GM20000 (cell line): Measurements from ENCODE around the gene ARHGAP44.

Source experiments
- DNase-seq: peaks from one replicate; pipeline ENCODE4 v3.0.0; 2012; ENCODE audit warnings: low spot score
- TF ChIP-seq, protein P1 (sequence below): IDR thresholded peaks from 2 replicates; pipeline ENCODE4 v1.5.1; 2012; ENCODE audit warnings: mild to moderate bottlenecking, control low read depth; ENCODE audit errors: extremely low read depth, missing control alignments

ARHGAP44 gene

DNA sequence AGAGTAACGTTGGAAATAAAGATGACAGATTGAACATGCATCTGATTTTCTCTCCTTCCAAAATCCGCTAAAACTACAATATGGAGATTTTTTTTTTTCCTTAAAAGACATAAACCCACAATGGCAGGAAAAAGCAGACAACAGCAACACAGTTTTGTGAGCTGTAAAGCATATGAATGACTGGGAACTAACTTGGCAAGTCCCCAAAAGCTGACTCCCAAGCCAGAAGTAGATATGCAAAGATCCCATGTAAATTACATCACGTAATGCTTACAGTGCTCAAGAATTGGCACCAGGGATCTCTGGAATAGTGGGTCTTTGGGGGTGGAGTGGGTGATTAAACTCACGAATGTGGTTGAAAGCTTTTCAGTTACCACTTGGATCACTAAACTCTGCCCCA is 121.9 kb downstream of the ARHGAP44 start:
- DNase-seq: no peak
- TF ChIP-seq, protein P1, sequence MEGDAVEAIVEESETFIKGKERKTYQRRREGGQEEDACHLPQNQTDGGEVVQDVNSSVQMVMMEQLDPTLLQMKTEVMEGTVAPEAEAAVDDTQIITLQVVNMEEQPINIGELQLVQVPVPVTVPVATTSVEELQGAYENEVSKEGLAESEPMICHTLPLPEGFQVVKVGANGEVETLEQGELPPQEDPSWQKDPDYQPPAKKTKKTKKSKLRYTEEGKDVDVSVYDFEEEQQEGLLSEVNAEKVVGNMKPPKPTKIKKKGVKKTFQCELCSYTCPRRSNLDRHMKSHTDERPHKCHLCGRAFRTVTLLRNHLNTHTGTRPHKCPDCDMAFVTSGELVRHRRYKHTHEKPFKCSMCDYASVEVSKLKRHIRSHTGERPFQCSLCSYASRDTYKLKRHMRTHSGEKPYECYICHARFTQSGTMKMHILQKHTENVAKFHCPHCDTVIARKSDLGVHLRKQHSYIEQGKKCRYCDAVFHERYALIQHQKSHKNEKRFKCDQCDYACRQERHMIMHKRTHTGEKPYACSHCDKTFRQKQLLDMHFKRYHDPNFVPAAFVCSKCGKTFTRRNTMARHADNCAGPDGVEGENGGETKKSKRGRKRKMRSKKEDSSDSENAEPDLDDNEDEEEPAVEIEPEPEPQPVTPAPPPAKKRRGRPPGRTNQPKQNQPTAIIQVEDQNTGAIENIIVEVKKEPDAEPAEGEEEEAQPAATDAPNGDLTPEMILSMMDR: no peak

GRCh38 chr17:12917399-12917798 is 128.1 kb downstream of the ARHGAP44 start:
- DNase-seq: no peak
- TF ChIP-seq, protein P1: no peak

DNA sequence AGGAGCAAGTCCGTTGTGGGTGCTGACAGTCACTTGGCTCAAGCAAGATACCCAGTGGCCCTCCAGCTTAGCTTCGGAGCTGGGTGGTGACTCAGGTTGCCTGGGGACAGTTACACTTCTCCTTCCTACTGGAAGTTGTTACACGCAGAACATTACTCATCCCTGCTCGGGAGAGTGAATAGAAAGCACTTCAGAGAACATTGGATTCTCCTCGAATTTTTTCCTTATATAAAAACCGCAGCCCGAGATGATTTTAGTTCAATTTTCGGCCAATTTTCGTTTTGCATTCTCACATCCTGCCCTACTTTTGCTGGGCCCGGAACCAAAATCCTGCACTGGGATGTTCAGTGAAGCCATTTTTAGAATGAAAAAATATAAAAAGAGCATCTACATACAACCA is 128.8 kb downstream of the ARHGAP44 start:
- no peak for DNase-seq
- TF ChIP-seq, protein P1: no peak

GRCh38 chr17:12922120-12922519 is 132.8 kb downstream of the ARHGAP44 start:
- no peak for DNase-seq
- TF ChIP-seq, protein P1: no peak

DNA sequence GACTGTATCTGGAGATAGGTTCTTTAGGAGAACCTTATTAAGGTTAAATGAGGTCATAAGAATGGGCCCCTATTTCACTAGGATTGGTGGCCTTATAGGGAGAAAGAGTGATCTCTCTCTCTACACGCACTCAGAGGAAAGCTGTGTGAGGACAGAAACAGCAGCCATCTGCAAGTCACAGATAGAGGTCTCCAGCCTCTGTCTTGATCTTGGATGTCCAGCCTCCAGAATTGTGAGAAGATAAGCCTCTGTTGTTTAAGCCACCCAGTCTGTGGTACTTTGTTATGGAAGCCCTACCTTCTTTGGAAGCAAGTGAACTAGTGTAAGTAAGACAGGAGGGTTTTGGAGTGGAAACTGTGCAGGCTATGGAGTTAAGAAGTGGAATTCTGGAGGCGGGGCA is 135.3 kb downstream of the ARHGAP44 start:
- TF ChIP-seq, protein P1: no peak
- DNase-seq: no peak

DNA sequence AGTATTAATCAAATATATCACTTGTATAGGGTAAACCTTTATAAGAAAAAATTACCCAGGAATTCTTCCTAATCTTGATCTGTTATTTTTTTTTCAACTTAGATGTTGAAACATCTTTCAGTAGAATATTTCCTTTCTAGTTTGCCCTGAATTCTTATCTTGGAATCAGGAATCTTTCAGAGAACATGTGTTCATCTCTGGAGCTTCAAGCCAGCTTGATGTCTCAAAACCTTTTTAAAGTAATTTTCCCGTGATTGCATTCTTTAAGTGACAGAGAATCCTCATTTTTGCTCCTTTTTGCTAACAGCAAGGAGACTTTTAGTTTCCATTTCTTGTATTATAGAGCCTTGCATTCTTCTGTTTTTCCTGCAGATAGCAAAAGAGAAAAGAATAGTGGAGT is 137.7 kb downstream of the ARHGAP44 start:
- DNase-seq: no peak
- TF ChIP-seq, protein P1: no peak

DNA sequence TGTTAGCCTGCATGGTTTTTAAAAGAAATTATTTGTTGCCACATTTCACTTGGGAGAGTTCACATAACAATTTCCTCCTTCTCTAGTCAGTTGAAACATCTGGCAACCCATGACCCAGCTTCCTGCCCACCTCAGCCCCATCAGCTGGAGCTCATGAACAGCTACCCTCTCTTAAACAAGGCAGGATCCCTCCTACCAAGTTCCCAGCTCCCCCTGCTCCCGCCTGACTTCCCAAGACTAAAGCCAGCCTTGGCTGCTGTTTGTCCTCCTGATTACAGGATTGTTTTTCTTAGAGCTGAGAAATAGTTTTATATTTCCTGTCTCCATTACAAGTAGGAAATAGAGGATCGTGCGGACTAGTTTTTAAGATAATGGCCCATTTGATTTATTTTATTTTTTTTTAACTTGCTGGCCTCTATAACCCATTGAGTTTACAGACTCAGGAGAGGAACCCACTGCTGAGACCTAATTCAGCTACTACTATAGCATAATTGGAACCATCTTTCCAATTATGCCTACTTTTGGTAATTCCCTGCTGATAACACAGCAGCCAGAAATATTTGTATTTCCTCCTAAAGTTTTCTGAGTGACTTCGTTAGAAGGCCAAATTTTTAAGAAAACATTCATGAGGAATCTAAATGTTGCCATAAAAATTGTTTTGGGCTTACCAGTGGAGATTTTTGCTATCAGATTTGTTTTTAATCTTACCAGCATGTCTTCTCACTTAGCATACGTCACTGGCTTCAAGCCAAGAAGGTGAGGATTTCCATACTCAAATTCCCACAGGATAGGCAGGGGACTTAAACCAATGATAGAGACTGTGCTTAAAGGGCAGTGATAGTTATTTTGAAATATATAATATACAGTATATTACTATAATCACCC is 138.5 kb downstream of the ARHGAP44 start:
- DNase-seq: no peak

More for the DNA sequence above, 138.5 kb downstream of the ARHGAP44 start:
- TF ChIP-seq, protein P1: no peak
